ENCODE results near the gene TRIM14. TPM values are rescaled to one million over a fixed set of nuclear protein-coding genes. Genes with fewer than 3 reads are reported as not detected.

TRIM14 gene
- total RNA-seq, 1 experiment from 2014 or later: 11.9 TPM

DNA sequence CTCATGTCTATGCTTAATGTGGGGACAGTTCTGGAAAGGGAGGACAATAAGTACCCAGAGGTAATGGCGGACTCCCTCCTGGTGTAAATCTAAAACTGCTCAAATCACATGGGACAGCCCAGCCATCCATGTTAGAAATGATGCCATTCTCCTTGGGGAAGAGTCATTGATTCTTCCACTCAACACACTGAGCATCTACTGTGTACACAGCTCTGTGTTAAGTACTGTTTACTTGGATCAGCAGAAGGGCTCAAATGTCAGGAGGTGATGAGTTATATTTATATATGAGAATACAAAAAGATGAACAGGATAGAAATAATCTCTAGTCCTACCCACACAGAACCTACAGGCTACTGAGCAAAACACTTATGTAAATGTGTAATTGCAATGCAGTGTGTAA, 94.3 kb downstream of the TRIM14 start:
- ChIA-PET CTCF (interaction anchor here (2.3 kb wide), 1 partner anchor 10 kb away, joined by 17 read pairs; no protein-coding TSS in a partner anchor), POLR2A (no interaction called here)
- Mint-ChIP-seq H3K27ac (peak overlapping the region; percentile 3; the same call in 1 of the 2 replicates), H3K36me3 (peaks cover under 1% of the 10 kb centered on the region; the same call in 1 of the 2 replicates), H3K9me3 (no peaks in the 10 kb centered on the region), H3K27me3 (ENCODE audit: low read depth) (no peaks in the 10 kb centered on the region), H3K4me1 (peaks cover 3% of the 10 kb centered on the region; the same call in 1 of the 2 replicates), H3K4me3 (no peak overlapping the region)
- TF ChIP-seq ZNF396 (CRISPR knock-in tag; IDR thresholded peaks at IDR 0.05; ENCODE audit: borderline replicate concordance) (no peak), RELA (CRISPR knock-in tag; IDR thresholded peaks at IDR 0.05; ENCODE audit: borderline replicate concordance) (no peak), NR1H2 (CRISPR knock-in tag; IDR thresholded peaks at IDR 0.05) (no peak)
- no peak for DNase-seq (ENCODE audit: low spot score)
- no peak for ATAC-seq

- Mint-ChIP-seq H3K27me3 (ENCODE audit: low read depth) (no peaks in the 10 kb centered on the region), H3K27ac (no peak overlapping the region), H3K4me3 (no peak overlapping the region), H3K36me3 (peaks cover 11% of the 10 kb centered on the region), H3K4me1 (peaks cover 3% of the 10 kb centered on the region; the same call in 1 of the 2 replicates), H3K9me3 (no peaks in the 10 kb centered on the region)
- TF ChIP-seq NFYB (CRISPR knock-in tag; conservative IDR thresholded peaks at IDR 0.05; ENCODE audit: low read depth): no peak
- TF ChIP-seq PREB (CRISPR knock-in tag; IDR thresholded peaks at IDR 0.05; ENCODE audit: borderline replicate concordance): no peak
- TF ChIP-seq ZNF232 (CRISPR knock-in tag; IDR thresholded peaks at IDR 0.05): no peak
- TF ChIP-seq ZNF281 (CRISPR knock-in tag; IDR thresholded peaks at IDR 0.05): no peak
- TF ChIP-seq ZNF396 (CRISPR knock-in tag; IDR thresholded peaks at IDR 0.05; ENCODE audit: borderline replicate concordance): no peak
- TF ChIP-seq, protein P1, sequence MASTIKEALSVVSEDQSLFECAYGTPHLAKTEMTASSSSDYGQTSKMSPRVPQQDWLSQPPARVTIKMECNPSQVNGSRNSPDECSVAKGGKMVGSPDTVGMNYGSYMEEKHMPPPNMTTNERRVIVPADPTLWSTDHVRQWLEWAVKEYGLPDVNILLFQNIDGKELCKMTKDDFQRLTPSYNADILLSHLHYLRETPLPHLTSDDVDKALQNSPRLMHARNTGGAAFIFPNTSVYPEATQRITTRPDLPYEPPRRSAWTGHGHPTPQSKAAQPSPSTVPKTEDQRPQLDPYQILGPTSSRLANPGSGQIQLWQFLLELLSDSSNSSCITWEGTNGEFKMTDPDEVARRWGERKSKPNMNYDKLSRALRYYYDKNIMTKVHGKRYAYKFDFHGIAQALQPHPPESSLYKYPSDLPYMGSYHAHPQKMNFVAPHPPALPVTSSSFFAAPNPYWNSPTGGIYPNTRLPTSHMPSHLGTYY (CRISPR knock-in tag; IDR thresholded peaks at IDR 0.05): no peak
- TF ChIP-seq, protein P2, sequence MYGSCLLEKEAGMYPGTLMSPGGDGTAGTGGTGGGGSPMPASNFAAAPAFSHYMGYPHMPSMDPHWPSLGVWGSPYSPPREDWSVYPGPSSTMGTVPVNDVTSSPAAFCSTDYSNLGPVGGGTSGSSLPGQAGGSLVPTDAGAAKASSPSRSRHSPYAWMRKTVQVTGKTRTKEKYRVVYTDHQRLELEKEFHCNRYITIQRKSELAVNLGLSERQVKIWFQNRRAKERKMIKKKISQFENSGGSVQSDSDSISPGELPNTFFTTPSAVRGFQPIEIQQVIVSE (CRISPR knock-in tag; IDR thresholded peaks at IDR 0.05; ENCODE audit: borderline replicate concordance): no peak
- no peak for TF ChIP-seq ZBTB43 (CRISPR knock-in tag; IDR thresholded peaks at IDR 0.05)
- no peak for TF ChIP-seq CBFB (CRISPR knock-in tag; IDR thresholded peaks at IDR 0.05; ENCODE audit: low read depth)
- TF ChIP-seq, protein P3, sequence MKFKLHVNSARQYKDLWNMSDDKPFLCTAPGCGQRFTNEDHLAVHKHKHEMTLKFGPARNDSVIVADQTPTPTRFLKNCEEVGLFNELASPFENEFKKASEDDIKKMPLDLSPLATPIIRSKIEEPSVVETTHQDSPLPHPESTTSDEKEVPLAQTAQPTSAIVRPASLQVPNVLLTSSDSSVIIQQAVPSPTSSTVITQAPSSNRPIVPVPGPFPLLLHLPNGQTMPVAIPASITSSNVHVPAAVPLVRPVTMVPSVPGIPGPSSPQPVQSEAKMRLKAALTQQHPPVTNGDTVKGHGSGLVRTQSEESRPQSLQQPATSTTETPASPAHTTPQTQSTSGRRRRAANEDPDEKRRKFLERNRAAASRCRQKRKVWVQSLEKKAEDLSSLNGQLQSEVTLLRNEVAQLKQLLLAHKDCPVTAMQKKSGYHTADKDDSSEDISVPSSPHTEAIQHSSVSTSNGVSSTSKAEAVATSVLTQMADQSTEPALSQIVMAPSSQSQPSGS (CRISPR knock-in tag; IDR thresholded peaks at IDR 0.05; ENCODE audit: borderline replicate concordance, low read depth): no peak
- TF ChIP-seq GRHL2 (CRISPR knock-in tag; IDR thresholded peaks at IDR 0.05; ENCODE audit: insufficient replicate concordance, severe bottlenecking): no peak
- no peak for TF ChIP-seq NR3C1 (CRISPR knock-in tag; conservative IDR thresholded peaks at IDR 0.05; ENCODE audit: low read depth)
- TF ChIP-seq TEAD1 (CRISPR knock-in tag; IDR thresholded peaks at IDR 0.05): no peak
- TF ChIP-seq, protein P4, sequence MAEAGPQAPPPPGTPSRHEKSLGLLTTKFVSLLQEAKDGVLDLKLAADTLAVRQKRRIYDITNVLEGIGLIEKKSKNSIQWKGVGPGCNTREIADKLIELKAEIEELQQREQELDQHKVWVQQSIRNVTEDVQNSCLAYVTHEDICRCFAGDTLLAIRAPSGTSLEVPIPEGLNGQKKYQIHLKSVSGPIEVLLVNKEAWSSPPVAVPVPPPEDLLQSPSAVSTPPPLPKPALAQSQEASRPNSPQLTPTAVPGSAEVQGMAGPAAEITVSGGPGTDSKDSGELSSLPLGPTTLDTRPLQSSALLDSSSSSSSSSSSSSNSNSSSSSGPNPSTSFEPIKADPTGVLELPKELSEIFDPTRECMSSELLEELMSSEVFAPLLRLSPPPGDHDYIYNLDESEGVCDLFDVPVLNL (CRISPR knock-in tag; IDR thresholded peaks at IDR 0.05; ENCODE audit: borderline replicate concordance, low read depth): no peak
- TF ChIP-seq, protein P5, sequence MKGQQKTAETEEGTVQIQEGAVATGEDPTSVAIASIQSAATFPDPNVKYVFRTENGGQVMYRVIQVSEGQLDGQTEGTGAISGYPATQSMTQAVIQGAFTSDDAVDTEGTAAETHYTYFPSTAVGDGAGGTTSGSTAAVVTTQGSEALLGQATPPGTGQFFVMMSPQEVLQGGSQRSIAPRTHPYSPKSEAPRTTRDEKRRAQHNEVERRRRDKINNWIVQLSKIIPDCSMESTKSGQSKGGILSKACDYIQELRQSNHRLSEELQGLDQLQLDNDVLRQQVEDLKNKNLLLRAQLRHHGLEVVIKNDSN (CRISPR knock-in tag; IDR thresholded peaks at IDR 0.05): no peak
- TF ChIP-seq, protein P6, sequence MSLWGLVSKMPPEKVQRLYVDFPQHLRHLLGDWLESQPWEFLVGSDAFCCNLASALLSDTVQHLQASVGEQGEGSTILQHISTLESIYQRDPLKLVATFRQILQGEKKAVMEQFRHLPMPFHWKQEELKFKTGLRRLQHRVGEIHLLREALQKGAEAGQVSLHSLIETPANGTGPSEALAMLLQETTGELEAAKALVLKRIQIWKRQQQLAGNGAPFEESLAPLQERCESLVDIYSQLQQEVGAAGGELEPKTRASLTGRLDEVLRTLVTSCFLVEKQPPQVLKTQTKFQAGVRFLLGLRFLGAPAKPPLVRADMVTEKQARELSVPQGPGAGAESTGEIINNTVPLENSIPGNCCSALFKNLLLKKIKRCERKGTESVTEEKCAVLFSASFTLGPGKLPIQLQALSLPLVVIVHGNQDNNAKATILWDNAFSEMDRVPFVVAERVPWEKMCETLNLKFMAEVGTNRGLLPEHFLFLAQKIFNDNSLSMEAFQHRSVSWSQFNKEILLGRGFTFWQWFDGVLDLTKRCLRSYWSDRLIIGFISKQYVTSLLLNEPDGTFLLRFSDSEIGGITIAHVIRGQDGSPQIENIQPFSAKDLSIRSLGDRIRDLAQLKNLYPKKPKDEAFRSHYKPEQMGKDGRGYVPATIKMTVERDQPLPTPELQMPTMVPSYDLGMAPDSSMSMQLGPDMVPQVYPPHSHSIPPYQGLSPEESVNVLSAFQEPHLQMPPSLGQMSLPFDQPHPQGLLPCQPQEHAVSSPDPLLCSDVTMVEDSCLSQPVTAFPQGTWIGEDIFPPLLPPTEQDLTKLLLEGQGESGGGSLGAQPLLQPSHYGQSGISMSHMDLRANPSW (CRISPR knock-in tag; conservative IDR thresholded peaks at IDR 0.05; ENCODE audit: low read depth): no peak
- TF ChIP-seq ATF1 (CRISPR knock-in tag; IDR thresholded peaks at IDR 0.05): no peak
- DNase-seq (ENCODE audit: low spot score) (no peak), ATAC-seq (no peak)
- POLR2A ChIA-PET: no interaction called here
- CTCF ChIA-PET: no interaction called here
These were observed 96.6 kb downstream of the TRIM14 start for GRCh38 chr9:98022447-98022846.

Data from WTC11 (cell line).